Measurements from ENCODE around the gene NCK1. TPM values are rescaled to one million over a fixed set of nuclear protein-coding genes. Genes with fewer than 3 reads are reported as not detected.

NCK1 gene
- total and polyA plus RNA-seq, 2 donors = 45.2 to 70.2 TPM

DNA sequence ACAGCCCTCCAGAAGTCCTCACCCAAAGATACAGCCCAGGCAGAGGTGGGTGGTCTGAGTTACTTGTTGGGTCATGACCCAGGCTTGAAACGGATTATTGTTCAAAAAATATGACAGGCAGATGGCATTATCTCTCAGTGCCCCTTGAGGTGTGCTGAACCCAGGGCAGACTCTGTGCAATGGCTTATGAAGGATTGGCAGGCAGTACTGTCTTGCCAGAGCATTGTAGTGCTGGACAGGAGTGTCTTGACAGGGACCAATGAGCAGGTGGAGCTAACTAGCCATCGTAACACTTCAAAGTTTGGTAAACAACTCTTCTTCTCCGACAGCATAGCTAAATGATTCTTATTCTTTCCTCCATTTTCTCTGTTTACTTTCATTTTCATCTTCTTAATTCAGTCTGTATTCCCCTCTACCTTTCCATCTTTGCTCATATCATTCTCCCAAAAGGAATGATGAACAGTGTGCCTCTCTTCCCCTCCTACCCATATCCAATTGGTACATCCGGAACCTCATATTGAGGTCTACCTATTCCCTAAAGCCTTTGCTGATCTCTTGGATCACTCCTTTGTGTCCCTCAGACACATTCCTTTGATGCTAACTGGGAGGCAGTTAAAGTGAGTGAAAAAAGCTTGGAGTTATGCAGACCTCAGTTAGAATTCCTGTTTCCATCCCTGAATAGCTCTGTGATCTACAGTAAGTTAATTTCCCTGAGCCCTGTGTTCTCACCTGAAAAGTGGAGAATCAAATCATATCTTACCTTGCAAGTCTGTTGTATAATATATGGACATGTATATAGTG, 93.2 kb downstream of the NCK1 start:
- H3K27ac ChIP-seq (ENCODE audit: low read depth in 1 of 2, low read length in 1 of 2) = no peak overlapping the region
- 93% methylated on average over 4 of the region's 4 CpGs for WGBS

DNA sequence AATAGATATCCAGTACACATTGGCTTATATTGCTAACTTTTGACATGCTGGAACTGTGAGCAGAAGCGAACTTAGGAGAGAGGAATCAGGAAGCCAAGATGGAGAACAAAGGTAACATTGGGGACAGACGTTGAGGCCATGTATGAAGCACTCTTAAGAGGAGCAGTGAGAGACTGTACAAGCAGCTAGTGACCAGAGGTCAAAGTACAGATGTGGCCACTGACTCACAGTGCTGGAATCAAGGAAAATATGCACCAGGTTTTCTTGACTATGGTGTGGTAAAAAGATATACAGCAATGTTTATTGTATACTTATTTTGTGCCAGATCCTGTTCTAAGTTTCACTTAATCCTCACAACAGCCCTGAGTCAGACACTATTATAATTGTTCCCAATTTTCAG, 93.8 kb downstream of the NCK1 start:
- Histone ChIP-seq H3K27me3 (ENCODE audit: control insufficient read depth in 2 of 2, insufficient read depth in 1 of 2, low read length in 1 of 2) (no peaks in the 10 kb centered on the region), H3K4me1 (ENCODE audit: control insufficient read depth in 2 of 2, insufficient read depth in 2 of 2, low read length in 2 of 2) (peaks cover 7 to 12% of the 10 kb centered on the region in 2 donors), H3K4me3 (ENCODE audit: low read length in 2 of 2) (no peak overlapping the region), H3K27ac (ENCODE audit: low read depth in 1 of 2, low read length in 1 of 2) (no peak overlapping the region), H3K36me3 (ENCODE audit: control insufficient read depth in 2 of 2, insufficient read depth in 2 of 2, low read length in 1 of 2) (peaks cover 0 to 4% of the 10 kb centered on the region in 2 donors), H3K9me3 (ENCODE audit: control insufficient read depth in 2 of 2, insufficient read depth in 1 of 2, low read length in 1 of 2) (no peaks in the 10 kb centered on the region)
- WGBS = 97% methylated on average over 2 of the region's 2 CpGs
- no peak for DNase-seq (ENCODE audit: low read depth in 6 of 9, low spot score in 9 of 9)

More for the DNA sequence above, 93.2 kb downstream of the NCK1 start:
- Histone ChIP-seq H3K27me3 (ENCODE audit: control insufficient read depth in 2 of 2, insufficient read depth in 1 of 2, low read length in 1 of 2) (no peaks in the 10 kb centered on the region), H3K9me3 (ENCODE audit: control insufficient read depth in 2 of 2, insufficient read depth in 1 of 2, low read length in 1 of 2) (no peaks in the 10 kb centered on the region), H3K4me3 (ENCODE audit: low read length in 2 of 2) (no peak overlapping the region), H3K36me3 (ENCODE audit: control insufficient read depth in 2 of 2, insufficient read depth in 2 of 2, low read length in 1 of 2) (peaks cover 0 to 6% of the 10 kb centered on the region in 2 donors), H3K4me1 (ENCODE audit: control insufficient read depth in 2 of 2, insufficient read depth in 2 of 2, low read length in 2 of 2) (peaks cover 7 to 12% of the 10 kb centered on the region in 2 donors)
- DNase-seq (ENCODE audit: low read depth in 6 of 9, low spot score in 9 of 9) = no peak

DNA sequence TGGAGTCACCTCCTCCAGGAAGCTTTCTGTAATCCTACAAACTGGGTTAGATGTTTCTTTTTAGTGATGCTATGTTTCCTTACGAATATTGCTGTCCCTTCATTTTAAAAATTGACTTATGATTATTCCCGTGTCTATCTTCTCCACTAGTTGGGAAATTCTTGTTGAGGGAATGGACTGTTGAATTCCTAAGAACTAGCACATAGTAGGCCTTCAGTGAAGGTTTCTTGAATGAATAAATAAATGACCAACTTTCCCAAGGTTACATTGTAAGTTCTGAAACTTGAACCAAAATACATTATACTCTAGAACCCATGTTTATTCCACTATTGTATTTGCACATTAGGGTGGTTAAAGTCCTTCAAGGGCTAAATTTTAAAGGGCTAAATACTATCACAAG, 95.0 kb downstream of the NCK1 start:
- Histone ChIP-seq H3K4me3 (ENCODE audit: low read length in 2 of 2) (no peak overlapping the region), H3K27me3 (ENCODE audit: control insufficient read depth in 2 of 2, insufficient read depth in 1 of 2, low read length in 1 of 2) (no peaks in the 10 kb centered on the region), H3K27ac (ENCODE audit: low read depth in 1 of 2, low read length in 1 of 2) (no peak overlapping the region), H3K4me1 (ENCODE audit: control insufficient read depth in 2 of 2, insufficient read depth in 2 of 2, low read length in 2 of 2) (peaks cover 7 to 12% of the 10 kb centered on the region in 2 donors), H3K36me3 (ENCODE audit: control insufficient read depth in 2 of 2, insufficient read depth in 2 of 2, low read length in 1 of 2) (peaks cover 0 to 4% of the 10 kb centered on the region in 2 donors), H3K9me3 (ENCODE audit: control insufficient read depth in 2 of 2, insufficient read depth in 1 of 2, low read length in 1 of 2) (no peaks in the 10 kb centered on the region)
- over 99% methylated on average over 2 of the region's 2 CpGs for WGBS
- DNase-seq (ENCODE audit: low read depth in 6 of 9, low spot score in 9 of 9) = no peak

DNA sequence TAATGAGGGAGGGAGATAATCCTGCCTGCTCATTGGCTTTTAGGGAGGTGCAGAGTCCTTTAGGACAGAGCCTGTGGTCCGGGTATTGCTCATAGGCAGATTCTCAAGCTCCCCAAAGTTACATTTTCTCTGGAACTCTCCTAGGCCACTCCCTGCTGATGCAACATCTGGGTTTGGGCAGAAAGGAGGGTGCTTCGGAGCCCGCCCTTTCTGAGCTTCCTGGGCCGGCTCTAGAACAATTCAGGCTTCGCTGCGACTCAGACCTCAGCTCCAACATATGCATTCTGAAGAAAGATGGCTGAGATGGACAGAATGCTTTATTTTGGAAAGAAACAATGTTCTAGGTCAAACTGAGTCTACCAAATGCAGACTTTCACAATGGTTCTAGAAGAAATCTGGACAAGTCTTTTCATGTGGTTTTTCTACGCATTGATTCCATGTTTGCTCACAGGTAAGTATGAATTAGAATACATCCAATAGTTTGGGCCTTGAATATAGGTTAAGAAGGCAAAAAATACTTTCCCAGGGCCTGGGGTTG, 95.8 kb downstream of the NCK1 start, which contains the start of gene IL20RB:
IL20RB (plus strand) TSS at position 233 of the 538 bp plus-strand sequence; CDS start at position 364, 131 bp downstream.
- H3K4me3 ChIP-seq (ENCODE audit: low read length in 2 of 2) = no peak within 1 kb of the TSS
- H3K4me1 ChIP-seq (ENCODE audit: control insufficient read depth in 2 of 2, insufficient read depth in 2 of 2, low read length in 2 of 2) = peaks cover 7 to 12% of the 10 kb centered on the region in 2 donors
- no peaks in the 10 kb centered on the region for H3K27me3 ChIP-seq (ENCODE audit: control insufficient read depth in 2 of 2, insufficient read depth in 1 of 2, low read length in 1 of 2)
- no peak for DNase-seq (ENCODE audit: low read depth in 6 of 9, low spot score in 9 of 9)
- WGBS = 97% methylated on average over 7 of the region's 7 CpGs
- H3K27ac ChIP-seq (ENCODE audit: low read depth in 1 of 2, low read length in 1 of 2) = no peak within 1 kb of the TSS
- H3K36me3 ChIP-seq (ENCODE audit: control insufficient read depth in 2 of 2, insufficient read depth in 2 of 2, low read length in 1 of 2) = peaks cover 0 to 4% of the 10 kb centered on the region in 2 donors
- no peaks in the 10 kb centered on the region for H3K9me3 ChIP-seq (ENCODE audit: control insufficient read depth in 2 of 2, insufficient read depth in 1 of 2, low read length in 1 of 2)

DNA sequence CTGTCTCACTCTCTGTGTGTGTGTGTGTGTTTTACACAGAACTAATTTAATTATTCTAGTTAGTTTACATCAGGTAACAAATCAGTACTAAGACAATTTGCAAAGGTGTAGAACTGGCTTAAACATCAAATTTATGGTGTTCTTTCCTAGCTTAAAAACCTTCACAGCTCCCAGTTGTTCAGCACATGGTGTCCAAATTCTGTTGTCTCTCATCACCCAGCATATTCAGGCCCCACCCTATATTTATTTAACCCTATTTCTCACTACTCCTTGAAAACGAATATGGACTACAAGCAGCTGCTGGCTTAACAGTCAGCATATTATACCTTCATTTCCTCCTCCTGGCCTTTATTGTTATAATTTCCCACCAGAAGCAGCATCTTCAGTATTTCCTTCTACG, 96.9 kb downstream of the NCK1 start:
- no peak overlapping the region for H3K4me3 ChIP-seq (ENCODE audit: low read length in 2 of 2)
- no peak for DNase-seq (ENCODE audit: low read depth in 6 of 9, low spot score in 9 of 9)
- H3K36me3 ChIP-seq (ENCODE audit: control insufficient read depth in 2 of 2, insufficient read depth in 2 of 2, low read length in 1 of 2) = peaks cover 0 to 4% of the 10 kb centered on the region in 2 donors
- H3K27me3 ChIP-seq (ENCODE audit: control insufficient read depth in 2 of 2, insufficient read depth in 1 of 2, low read length in 1 of 2) = no peaks in the 10 kb centered on the region
- 92% methylated on average over 2 of the region's 2 CpGs for WGBS
- H3K27ac ChIP-seq (ENCODE audit: low read depth in 1 of 2, low read length in 1 of 2) = no peak overlapping the region
- no peaks in the 10 kb centered on the region for H3K9me3 ChIP-seq (ENCODE audit: control insufficient read depth in 2 of 2, insufficient read depth in 1 of 2, low read length in 1 of 2)
- peaks cover 7 to 12% of the 10 kb centered on the region in 2 donors for H3K4me1 ChIP-seq (ENCODE audit: control insufficient read depth in 2 of 2, insufficient read depth in 2 of 2, low read length in 2 of 2)

DNA sequence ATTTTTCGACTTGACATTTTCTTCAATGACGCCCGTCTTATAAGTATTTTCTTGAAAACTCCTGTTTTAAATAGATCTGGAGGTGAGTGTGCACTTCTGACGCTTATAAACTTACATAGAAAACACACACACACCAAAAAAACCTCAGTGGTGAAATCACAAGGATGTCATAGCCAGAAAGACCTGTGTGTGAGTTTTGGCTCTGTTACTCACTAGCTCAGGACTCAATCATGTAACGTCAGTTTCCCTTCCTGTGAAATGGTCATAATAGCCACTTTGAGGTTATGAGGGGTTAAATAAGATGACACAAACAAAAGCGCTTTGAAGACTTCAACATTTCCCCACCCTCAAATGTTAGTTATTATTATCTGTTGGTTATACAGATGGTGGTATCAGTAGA, 97.6 kb downstream of the NCK1 start:
- Histone ChIP-seq H3K4me3 (ENCODE audit: low read length in 2 of 2) (no peak overlapping the region), H3K4me1 (ENCODE audit: control insufficient read depth in 2 of 2, insufficient read depth in 2 of 2, low read length in 2 of 2) (peaks cover 7 to 9% of the 10 kb centered on the region in 2 donors), H3K27ac (ENCODE audit: low read depth in 1 of 2, low read length in 1 of 2) (no peak overlapping the region)

DNA sequence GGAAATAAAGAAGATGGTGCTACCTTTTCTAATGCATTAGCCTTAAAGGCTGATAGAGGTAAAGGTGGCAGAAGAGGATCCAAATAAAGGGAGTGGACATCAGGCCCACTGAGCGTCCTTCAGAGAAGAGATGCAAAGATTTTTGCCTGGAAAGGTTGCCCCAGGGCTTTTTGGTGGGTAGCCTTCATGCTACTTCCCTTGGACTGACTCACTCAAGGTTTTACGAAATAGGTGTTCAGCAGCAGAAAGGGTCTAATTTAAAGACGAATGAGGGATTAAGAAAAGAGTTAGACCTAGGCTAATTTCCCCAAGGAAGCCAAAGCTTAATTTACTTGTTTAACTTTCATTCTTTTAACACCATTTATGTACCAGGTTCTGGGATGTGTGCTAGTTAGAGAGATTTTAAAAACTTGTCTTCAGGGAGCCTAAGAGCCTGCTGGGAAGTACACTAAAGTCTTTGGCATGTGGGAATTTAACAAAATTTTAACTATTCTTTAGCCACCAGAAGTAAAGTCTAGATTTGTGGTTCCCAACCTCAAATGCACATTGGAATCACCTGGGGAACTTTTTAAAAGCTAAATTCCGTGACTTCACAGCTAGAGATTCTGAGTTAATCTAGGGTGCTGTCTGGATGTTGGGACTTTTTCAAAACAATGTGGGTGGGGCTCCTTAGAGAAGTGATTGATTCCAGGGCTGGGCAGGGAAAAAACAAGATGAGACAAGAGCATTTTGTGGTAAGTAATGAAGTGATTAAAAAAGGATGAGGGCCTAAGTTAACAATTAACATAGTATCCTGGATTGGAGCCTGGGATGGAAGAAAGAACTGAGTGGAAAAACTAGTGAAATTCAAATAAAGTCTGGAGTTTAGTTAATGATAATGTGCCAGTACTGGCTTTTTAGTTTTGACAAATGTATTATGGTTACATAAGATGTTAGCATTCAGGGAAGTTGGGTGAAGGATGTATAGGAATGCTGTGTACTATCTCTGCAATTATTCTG, 99.1 kb downstream of the NCK1 start:
- Histone ChIP-seq H3K4me1 (ENCODE audit: control insufficient read depth in 2 of 2, insufficient read depth in 2 of 2, low read length in 2 of 2) (peaks cover 0 to 3% of the 10 kb centered on the region in 2 donors), H3K4me3 (ENCODE audit: low read length in 2 of 2) (no peak overlapping the region), H3K27me3 (ENCODE audit: control insufficient read depth in 2 of 2, insufficient read depth in 1 of 2, low read length in 1 of 2) (no peaks in the 10 kb centered on the region), H3K36me3 (ENCODE audit: control insufficient read depth in 2 of 2, insufficient read depth in 2 of 2, low read length in 1 of 2) (peaks cover 0 to 4% of the 10 kb centered on the region in 2 donors), H3K27ac (ENCODE audit: low read depth in 1 of 2, low read length in 1 of 2) (no peak overlapping the region), H3K9me3 (ENCODE audit: control insufficient read depth in 2 of 2, insufficient read depth in 1 of 2, low read length in 1 of 2) (no peaks in the 10 kb centered on the region)
- WGBS = 97% methylated on average over 4 of the region's 4 CpGs
- DNase-seq (ENCODE audit: low read depth in 6 of 9, low spot score in 9 of 9) = no peak

More for the DNA sequence above, 97.6 kb downstream of the NCK1 start:
- Histone ChIP-seq H3K9me3 (ENCODE audit: control insufficient read depth in 2 of 2, insufficient read depth in 1 of 2, low read length in 1 of 2) (no peaks in the 10 kb centered on the region), H3K27me3 (ENCODE audit: control insufficient read depth in 2 of 2, insufficient read depth in 1 of 2, low read length in 1 of 2) (no peaks in the 10 kb centered on the region), H3K36me3 (ENCODE audit: control insufficient read depth in 2 of 2, insufficient read depth in 2 of 2, low read length in 1 of 2) (peaks cover 0 to 4% of the 10 kb centered on the region in 2 donors)
- WGBS = 98% methylated on average over 6 of the region's 6 CpGs
- no peak for DNase-seq (ENCODE audit: low read depth in 6 of 9, low spot score in 9 of 9)

DNA sequence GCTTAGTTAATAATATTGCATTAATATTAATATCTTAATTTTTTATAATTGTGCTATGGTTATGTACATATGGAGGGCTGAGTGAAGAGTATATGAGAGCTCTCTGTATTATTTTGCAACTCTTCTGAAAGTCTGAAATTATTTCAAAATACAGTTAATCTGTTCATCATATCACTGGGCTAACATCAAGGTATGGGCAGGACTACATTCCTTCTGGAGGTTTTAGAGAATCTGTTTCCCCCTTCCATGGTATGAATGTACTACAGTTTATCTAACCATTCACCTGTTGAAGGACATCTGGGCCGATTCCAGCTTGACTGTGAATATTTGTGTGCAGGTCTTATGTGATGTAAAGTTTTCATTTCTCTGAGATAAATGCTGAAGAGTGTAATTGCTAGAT, 100.9 kb downstream of the NCK1 start:
- H3K27me3 ChIP-seq (ENCODE audit: control insufficient read depth in 2 of 2, insufficient read depth in 1 of 2, low read length in 1 of 2) = no peaks in the 10 kb centered on the region
- no peak overlapping the region for H3K27ac ChIP-seq (ENCODE audit: low read depth in 1 of 2, low read length in 1 of 2)
- 94% methylated on average over 1 of the region's 1 CpG for WGBS
- no peak for DNase-seq (ENCODE audit: low read depth in 6 of 9, low spot score in 9 of 9)
- no peak overlapping the region for H3K4me3 ChIP-seq (ENCODE audit: low read length in 2 of 2)
- peaks cover 0 to 4% of the 10 kb centered on the region in 2 donors for H3K36me3 ChIP-seq (ENCODE audit: control insufficient read depth in 2 of 2, insufficient read depth in 2 of 2, low read length in 1 of 2)
- no peaks in the 10 kb centered on the region for H3K4me1 ChIP-seq (ENCODE audit: control insufficient read depth in 2 of 2, insufficient read depth in 2 of 2, low read length in 2 of 2)
- no peaks in the 10 kb centered on the region for H3K9me3 ChIP-seq (ENCODE audit: control insufficient read depth in 2 of 2, insufficient read depth in 1 of 2, low read length in 1 of 2)

Measured in thymus (tissue), 11 donors.